Lung (tissue), 12 donors: ENCODE measurements around the gene PPM1H. TPM values are rescaled to one million over a fixed set of nuclear protein-coding genes. Genes with fewer than 3 reads are reported as not detected.

Source experiments
- ATAC-seq: fragments of 200-7000 bp; cut with Tn5 transposase; one replicate; pipeline ENCODE4 v1.9.1; 2020; ENCODE audit warnings: moderate number of reproducible peaks; ENCODE audit not compliant: insufficient read depth, low FRiP score
- DNase-seq, 3 donors: peaks; one replicate each; pipeline ENCODE4 v3.0.0-alpha.2; 2013 to 2017
- H3K27ac ChIP-seq, 2 donors: one replicate each; pipeline ENCODE4 v1.5.1; 2013; ENCODE audit warnings: mild to moderate bottlenecking in 2 of 2, moderate library complexity in 2 of 2, control low read depth in 1 of 2, inconsistent platforms in 1 of 2, low read depth in 1 of 2, low read length in 1 of 2
- H3K27me3 ChIP-seq, 3 donors: one replicate each; pipeline ENCODE4 v1.5.1; 2013; ENCODE audit warnings: low read length in 2 of 3; ENCODE audit not compliant: control insufficient read depth in 3 of 3, insufficient read depth in 3 of 3
- H3K36me3 ChIP-seq, 4 donors: one replicate each; pipeline ENCODE4 v1.5.1; 2013; ENCODE audit warnings: low read length in 4 of 4, mild to moderate bottlenecking in 1 of 4, moderate library complexity in 1 of 4; ENCODE audit not compliant: control insufficient read depth in 4 of 4, insufficient read depth in 4 of 4
- H3K4me1 ChIP-seq, 5 donors: one replicate each; pipeline ENCODE4 v1.5.1; 2013; ENCODE audit warnings: low read length in 5 of 5, mild to moderate bottlenecking in 2 of 5, moderate library complexity in 1 of 5; ENCODE audit not compliant: control insufficient read depth in 5 of 5, insufficient read depth in 5 of 5
- H3K4me3 ChIP-seq: one replicate; pipeline ENCODE4 v1.5.1; 2013; ENCODE audit warnings: mild to moderate bottlenecking, control low read depth, moderate library complexity
- H3K9ac ChIP-seq, 2 donors: one replicate each; pipeline ENCODE4 v1.5.1; 2013; ENCODE audit warnings: low read length in 2 of 2, control low read depth in 1 of 2; ENCODE audit not compliant: insufficient read depth in 1 of 2
- H3K9me3 ChIP-seq, 4 donors: one replicate each; pipeline ENCODE4 v1.5.1; 2013; ENCODE audit warnings: low read length in 3 of 4, mild to moderate bottlenecking in 1 of 4, moderate library complexity in 1 of 4; ENCODE audit not compliant: control insufficient read depth in 4 of 4, insufficient read depth in 3 of 4
- WGBS, 2 donors: extraction: QIAGEN DNeasy Blood & Tissue Kit; methylation state at CpG; one replicate each; pipeline ENCODE4 v1.1.7; 2013; 5-methylcytosine and 5-hydroxymethylcytosine counted together
- polyA plus RNA-seq, 2 donors: library from polyadenylated mRNA; stranded (reverse); fragments of 200-250 nt; gene quantifications; one replicate each; pipeline ENCODE4 v1.2.1, GENCODE V29; 2013
- total RNA-seq, 2 donors: library from RNA; depleted of rRNA in 1 of 2; stranded (reverse); fragments of >200 nt in 1 of 2; gene quantifications; one replicate each; pipeline ENCODE4 v1.2.1, GENCODE V29; 2014 to 2021
- TF ChIP-seq, protein P1 (sequence below): IDR thresholded peaks from 2 replicates; pipeline ENCODE4 v1.5.1; 2012; ENCODE audit warnings: mild to moderate bottlenecking; ENCODE audit errors: control extremely low read depth, extremely low read depth
- donor health status: control.
- donor health status: control.
- donor health status: Bipolar disorder and iron deficiency.
- donor health status: healthy.
- donor health status: DM: yes; HTN: yes; CAD: no.

The PPM1H gene
- total and polyA plus RNA-seq, 4 donors = 2.0 to 11.2 (median 5.7) TPM

DNA sequence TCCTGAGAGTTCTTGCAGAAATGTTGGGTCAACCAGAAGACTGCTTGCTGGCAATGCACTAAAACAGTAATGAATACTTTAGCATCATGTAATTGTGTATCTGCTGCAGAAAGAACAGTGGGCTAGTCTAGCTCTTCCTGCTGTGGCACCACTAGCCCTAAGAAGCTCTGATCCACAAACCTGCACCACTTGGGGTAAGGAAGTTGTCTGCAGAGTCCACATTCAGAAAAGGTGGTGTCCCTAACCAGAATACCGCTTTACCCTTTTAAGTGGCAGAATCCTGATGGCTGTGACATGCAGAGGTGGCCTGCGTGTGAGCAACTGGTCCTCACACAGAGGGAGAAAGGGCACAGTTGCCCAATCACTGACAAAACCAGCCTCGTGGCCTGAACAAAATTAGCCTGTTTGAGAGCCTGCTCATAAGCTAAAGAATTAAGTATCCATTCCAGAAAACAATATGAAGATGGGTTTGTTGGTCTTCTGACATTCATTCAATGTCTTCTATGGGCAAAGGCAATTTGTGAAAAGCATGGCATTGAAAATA is 165.8 kb downstream of the PPM1H start:
- Histone ChIP-seq H3K36me3 (no peaks in the 10 kb centered on the region), H3K27ac (no peak overlapping the region), H3K9ac (no peak overlapping the region), H3K4me1 (peaks cover 0 to 2% (median 0%) of the 10 kb centered on the region in 5 donors), H3K4me3 (no peak overlapping the region), H3K9me3 (no peaks in the 10 kb centered on the region), H3K27me3 (peaks cover 0 to 10% (median 6%) of the 10 kb centered on the region in 3 donors)
- WGBS, 2 donors = 69 to 83% methylated on average over 3 of the region's 3 CpGs
- ATAC-seq (no peak), DNase-seq (no peak)
- TF ChIP-seq, protein P1, sequence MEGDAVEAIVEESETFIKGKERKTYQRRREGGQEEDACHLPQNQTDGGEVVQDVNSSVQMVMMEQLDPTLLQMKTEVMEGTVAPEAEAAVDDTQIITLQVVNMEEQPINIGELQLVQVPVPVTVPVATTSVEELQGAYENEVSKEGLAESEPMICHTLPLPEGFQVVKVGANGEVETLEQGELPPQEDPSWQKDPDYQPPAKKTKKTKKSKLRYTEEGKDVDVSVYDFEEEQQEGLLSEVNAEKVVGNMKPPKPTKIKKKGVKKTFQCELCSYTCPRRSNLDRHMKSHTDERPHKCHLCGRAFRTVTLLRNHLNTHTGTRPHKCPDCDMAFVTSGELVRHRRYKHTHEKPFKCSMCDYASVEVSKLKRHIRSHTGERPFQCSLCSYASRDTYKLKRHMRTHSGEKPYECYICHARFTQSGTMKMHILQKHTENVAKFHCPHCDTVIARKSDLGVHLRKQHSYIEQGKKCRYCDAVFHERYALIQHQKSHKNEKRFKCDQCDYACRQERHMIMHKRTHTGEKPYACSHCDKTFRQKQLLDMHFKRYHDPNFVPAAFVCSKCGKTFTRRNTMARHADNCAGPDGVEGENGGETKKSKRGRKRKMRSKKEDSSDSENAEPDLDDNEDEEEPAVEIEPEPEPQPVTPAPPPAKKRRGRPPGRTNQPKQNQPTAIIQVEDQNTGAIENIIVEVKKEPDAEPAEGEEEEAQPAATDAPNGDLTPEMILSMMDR = no peak

DNA sequence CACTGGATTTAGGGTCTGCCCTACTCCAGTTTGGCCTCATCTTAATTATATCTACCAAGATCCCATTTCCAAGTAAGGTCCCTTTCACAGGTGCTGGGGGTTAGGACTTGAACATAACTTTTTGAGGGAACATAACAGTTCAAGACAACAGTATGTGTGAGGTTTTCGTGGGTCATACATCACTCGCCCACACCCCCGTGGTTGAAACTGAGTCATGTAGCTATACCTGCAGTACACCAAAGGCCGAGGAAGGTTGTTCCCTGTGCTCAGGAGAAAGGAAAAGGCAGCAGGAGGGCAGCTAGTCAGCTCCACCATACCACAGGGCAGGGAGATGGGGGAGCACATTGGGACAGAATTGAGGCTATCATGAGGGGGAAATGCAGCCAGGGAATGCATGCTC is 167.0 kb downstream of the PPM1H start:
- Histone ChIP-seq H3K9me3 (no peaks in the 10 kb centered on the region), H3K4me1 (peaks cover 0 to 2% (median 0%) of the 10 kb centered on the region in 5 donors), H3K36me3 (no peaks in the 10 kb centered on the region), H3K9ac (no peak overlapping the region), H3K4me3 (no peak overlapping the region), H3K27ac (no peak overlapping the region), H3K27me3 (peaks cover 0 to 18% (median 6%) of the 10 kb centered on the region in 3 donors)
- ATAC-seq = no peak
- TF ChIP-seq, protein P1 = no peak
- DNase-seq = no peak
- 89 to 92% methylated on average over 4 of the region's 4 CpGs for WGBS, 2 donors

DNA sequence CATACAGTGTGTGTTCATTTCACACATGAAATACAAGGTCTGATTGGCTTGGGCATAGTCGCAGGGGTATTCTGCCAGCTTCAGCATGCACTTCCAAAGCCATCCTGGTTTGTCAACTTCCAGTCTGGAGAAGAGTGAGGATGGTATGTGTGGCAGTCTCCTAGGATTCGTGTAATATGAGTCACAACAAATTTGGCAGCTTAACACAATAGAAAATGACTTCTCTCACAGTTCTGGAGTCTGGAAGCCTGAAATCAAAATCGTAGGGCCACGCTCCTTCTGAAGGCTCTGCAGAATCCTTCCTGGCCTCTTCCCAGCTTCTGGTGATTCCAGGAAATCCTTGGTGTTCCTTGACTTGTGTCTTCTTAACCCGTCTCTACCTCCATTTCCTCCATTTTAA is 167.5 kb downstream of the PPM1H start:
- Histone ChIP-seq H3K4me1 (peaks cover 0 to 2% (median 0%) of the 10 kb centered on the region in 5 donors), H3K9ac (no peak overlapping the region), H3K36me3 (no peaks in the 10 kb centered on the region), H3K27me3 (peaks cover 0 to 19% (median 6%) of the 10 kb centered on the region in 3 donors), H3K27ac (no peak overlapping the region), H3K4me3 (no peak overlapping the region), H3K9me3 (no peaks in the 10 kb centered on the region)
- no peak for DNase-seq
- TF ChIP-seq, protein P1 = no peak
- ATAC-seq = no peak
- WGBS, 2 donors = 91 to 93% methylated on average over 5 of the region's 5 CpGs

DNA sequence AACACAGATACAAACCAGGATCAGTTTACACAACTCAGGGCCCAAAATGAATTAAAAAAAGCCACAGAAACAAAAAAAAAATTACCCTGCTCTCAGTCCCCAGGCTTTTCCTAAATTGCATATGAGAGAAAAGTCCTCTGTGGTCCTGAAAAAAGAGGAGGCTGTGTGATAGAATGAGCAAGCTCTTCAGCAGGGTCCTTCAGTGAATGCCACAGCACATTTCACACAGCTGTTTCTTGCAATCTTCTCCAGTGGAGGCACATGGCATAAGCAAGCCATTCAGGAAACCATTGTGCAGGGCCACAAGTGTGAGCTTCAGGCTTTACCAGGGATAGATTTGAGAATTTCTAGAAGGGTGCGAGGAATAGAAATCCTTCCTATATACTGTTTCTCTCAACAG is 168.5 kb downstream of the PPM1H start:
- no peak overlapping the region for H3K27ac ChIP-seq
- 98 to 100% methylated on average over 1 of the region's 1 CpG for WGBS, 2 donors
- TF ChIP-seq, protein P1 = no peak
- ATAC-seq (no peak), DNase-seq (no peak)
- H3K36me3 ChIP-seq = no peaks in the 10 kb centered on the region
- peaks cover 0 to 2% (median 0%) of the 10 kb centered on the region in 5 donors for H3K4me1 ChIP-seq
- H3K9me3 ChIP-seq = no peaks in the 10 kb centered on the region
- peaks cover 0 to 19% (median 6%) of the 10 kb centered on the region in 3 donors for H3K27me3 ChIP-seq
- H3K4me3 ChIP-seq = no peak overlapping the region
- no peak overlapping the region for H3K9ac ChIP-seq
